Measurements from ENCODE around the gene C16orf89.
"Not testable (repeated sequence)": the region's sequence is repeated elsewhere in the genome, so short reads cannot be mapped to it uniquely, and the experiment has no call there.

C16orf89 gene

GRCh38 chr16:5065813-5066212 lies at the start of gene C16orf89:
C16orf89 (minus strand) TSS chr16:5065956; CDS start chr16:5065908, 48 bp downstream.
- DNase-seq, result peak in 45 of 56 donors; percentile 8 to 85 (median 50)

- DNase-seq, result not testable (repeated sequence)
These were observed 45.2 kb upstream of the C16orf89 start for GRCh38 chr16:5110933-5111332.

GRCh38 chr16:5108505-5109158 lies 42.9 kb upstream of the C16orf89 start:
- DNase-seq, result no peak

- DNase-seq, result not testable (repeated sequence)
These were observed 39.3 kb upstream of the C16orf89 start for GRCh38 chr16:5105039-5105438.

- not testable (repeated sequence) for DNase-seq
These were observed 37.7 kb upstream of the C16orf89 start for GRCh38 chr16:5103296-5104032.

GRCh38 chr16:5099174-5099573 lies 33.4 kb upstream of the C16orf89 start:
- not testable (repeated sequence) for DNase-seq

- peak in 38 of 56 donors; percentile 3 to 78 (median 47) for DNase-seq
These were observed 32.7 kb upstream of the C16orf89 start for GRCh38 chr16:5098221-5099159.

GRCh38 chr16:5097470-5098220 lies 31.9 kb upstream of the C16orf89 start, which contains the start of gene EEF2KMT:
EEF2KMT (minus strand) TSS chr16:5097795; CDS start chr16:5097739, 56 bp downstream.
- DNase-seq, result peak; percentile 23 to 100 (median 99)

- peak in 7 of 56 donors; percentile 3 to 51 (median 26) for DNase-seq
These were observed 31.3 kb upstream of the C16orf89 start for GRCh38 chr16:5097061-5097469.

GRCh38 chr16:5096437-5097060 lies 30.8 kb upstream of the C16orf89 start:
- not testable (repeated sequence) for DNase-seq

- DNase-seq, result not testable (repeated sequence)
These were observed 29.5 kb upstream of the C16orf89 start for GRCh38 chr16:5095145-5095830.

GRCh38 chr16:5093746-5094145 lies 28.0 kb upstream of the C16orf89 start:
- not testable (repeated sequence) for DNase-seq

GRCh38 chr16:5093081-5093480 lies 27.3 kb upstream of the C16orf89 start:
- not testable (repeated sequence) for DNase-seq

- DNase-seq, result not testable (repeated sequence)
These were observed 24.8 kb upstream of the C16orf89 start for GRCh38 chr16:5090592-5090991.

GRCh38 chr16:5089911-5090555 lies 24.3 kb upstream of the C16orf89 start:
- DNase-seq, result not testable (repeated sequence)

- DNase-seq, result not testable (repeated sequence)
These were observed 23.2 kb upstream of the C16orf89 start for GRCh38 chr16:5088936-5089335.

- DNase-seq, result not testable (repeated sequence)
These were observed 22.5 kb upstream of the C16orf89 start for GRCh38 chr16:5088086-5088790.

GRCh38 chr16:5085716-5086115 lies 20.0 kb upstream of the C16orf89 start:
- not testable (repeated sequence) for DNase-seq

Measured in amygdala (tissue), 56 donors.